ENCODE measurements around the gene ARRDC4. TPM values are rescaled to one million over a fixed set of nuclear protein-coding genes. Genes with fewer than 3 reads are reported as not detected.
"Not testable (repeated sequence)": the region's sequence is repeated elsewhere in the genome, so short reads cannot be mapped to it uniquely, and the experiment has no call there.

ARRDC4 gene
- total RNA-seq, 1 experiment from 2014 or later: 0.74 TPM

DNA sequence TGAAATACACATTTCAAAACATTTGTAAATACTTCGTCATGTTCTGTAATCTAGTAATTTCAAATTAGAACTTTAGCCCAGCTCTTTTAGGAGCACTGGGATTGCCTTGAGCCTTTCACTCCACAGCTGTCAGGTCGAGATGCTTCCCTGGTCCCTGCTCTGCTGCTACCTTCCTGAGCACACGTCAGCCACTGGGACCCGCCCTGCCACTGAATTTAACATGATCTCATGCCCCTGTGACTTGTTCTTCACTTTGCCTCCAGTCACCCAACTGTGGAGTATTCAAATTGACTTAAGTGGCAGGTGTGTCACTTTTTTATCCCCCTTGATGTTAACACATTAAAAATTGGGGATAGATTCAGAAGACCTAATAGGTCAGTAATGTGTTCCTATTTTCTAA lies 3.3 kb downstream of the ARRDC4 start:
- no peak for DNase-seq (ENCODE audit: low read depth)

DNA sequence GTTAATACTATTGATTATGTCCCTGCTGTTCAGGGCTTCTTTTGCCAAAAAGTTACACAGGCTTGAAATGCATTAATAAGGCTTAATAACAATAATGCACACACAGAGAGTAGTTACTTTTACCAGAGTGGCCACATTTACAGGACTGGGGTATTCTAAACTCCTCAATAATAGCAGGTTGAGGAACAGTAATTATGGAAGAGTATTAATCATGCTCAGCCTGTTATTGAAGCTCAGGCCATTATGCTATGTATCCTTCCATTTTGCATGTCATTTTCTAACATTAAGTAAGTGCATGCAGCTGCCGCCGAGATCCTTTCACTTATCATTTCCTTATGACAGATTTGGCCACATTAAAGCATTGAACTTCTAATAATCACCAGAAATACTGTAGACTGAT lies 5.7 kb downstream of the ARRDC4 start:
- DNase-seq (ENCODE audit: low read depth): no peak

DNA sequence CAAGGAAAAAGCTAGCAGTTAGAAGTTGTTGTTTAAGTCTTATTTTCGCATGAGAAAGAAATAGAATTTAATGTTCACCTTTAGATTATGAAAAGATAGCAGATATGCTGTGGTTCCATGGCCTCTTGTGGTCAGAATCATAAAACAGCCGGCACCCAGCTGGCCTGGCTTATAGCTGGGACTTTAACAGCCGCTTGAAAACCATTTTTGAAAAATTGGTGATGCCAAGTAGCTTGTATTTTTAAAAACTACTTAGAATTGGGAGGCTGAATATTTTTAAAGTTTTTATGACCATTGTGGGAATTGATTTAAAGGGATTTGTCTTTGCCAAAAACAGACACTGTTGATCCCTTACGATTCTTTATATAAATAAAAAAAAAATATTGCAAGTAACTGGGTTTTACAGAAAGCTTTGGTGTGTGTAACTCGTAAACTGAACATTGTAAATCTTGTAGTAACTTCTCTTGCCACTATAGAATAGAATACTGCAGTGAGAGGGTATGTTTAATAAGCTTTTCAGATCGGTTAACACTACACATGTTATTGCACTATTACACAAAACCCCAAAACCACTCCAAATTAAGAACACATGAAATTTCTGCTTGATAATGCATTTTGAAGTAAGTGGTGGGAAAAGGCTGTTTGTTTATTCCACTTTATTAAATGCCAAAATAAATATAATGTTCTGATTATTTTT lies 6.6 kb downstream of the ARRDC4 start:
- no peak for DNase-seq (ENCODE audit: low read depth)

DNA sequence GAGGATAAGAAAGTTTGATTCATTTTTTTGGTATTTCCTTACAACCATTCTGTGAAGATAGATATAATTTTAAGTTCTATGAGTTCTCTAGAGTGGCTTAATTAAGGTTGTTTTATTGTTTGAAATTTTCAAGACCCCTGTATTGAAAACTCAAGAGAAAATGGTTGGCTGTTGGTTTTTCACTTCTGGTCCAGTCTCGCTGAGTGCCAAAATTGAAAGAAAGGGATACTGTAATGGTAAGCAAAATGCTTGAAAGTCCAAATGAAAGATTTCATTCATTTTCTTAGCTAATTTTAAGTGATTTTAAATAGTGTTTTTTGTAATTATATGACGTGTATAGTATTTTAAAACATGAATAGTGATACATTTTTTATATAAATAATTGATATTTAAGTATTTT lies 7.4 kb downstream of the ARRDC4 start:
- DNase-seq (ENCODE audit: low read depth): no peak

DNA sequence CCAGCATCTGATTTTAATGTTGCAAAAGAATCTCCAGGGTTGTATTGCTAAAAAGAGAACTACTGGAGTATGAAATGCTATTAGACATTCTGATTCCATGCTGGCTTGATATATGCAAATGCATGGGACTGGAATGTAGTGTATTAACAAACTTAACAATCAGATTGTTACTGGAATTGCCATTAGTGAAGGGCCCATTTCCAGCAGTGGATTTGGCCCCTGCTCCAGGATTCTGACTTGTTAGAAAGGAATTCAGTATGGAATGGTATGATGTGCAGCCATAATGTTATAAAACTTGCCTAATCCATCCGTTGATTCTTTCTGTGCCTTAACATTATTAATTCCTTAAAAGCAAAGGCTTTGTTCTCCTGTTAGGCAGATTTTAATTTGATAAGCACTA lies 7.9 kb downstream of the ARRDC4 start:
- no peak for DNase-seq (ENCODE audit: low read depth)

DNA sequence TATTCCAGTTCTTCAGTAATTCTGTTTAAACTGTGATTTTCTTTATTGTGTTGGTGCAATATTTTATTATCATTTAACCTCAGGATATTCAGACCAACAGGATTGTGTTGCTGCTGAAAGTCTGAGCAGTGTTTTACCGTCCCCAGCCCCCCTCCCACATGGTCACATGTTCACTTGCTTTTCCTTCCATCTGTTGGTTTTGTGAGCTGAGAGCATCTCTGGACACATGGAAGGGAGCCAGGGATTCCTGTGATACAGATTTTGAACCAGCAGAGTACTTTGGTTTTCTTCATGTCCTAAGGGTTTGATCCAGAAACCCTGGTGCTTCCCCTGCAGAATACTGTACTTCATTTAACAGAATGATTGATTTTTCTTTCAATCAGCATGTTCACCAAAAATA lies 11.9 kb downstream of the ARRDC4 start:
- DNase-seq (ENCODE audit: low read depth): no peak

DNA sequence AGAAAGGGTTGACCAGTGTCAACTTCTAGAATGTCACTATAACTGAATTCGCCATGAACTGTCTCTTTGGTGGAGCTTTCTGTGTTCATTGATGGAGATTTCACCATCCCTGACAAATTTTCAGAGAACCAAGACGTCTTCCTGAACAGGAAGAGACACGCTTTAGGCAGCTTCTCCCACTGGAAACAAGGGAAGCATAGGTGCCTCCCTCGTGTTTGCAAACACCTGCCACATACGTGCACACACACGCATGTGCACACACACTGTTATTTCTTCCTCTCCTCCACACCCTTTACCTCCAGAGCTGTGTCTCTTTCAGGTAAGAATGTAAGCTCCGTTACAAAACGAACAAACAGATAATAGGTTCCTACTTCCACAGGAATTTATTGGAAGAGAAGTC lies 15.6 kb downstream of the ARRDC4 start:
- no peak for DNase-seq (ENCODE audit: low read depth)

DNA sequence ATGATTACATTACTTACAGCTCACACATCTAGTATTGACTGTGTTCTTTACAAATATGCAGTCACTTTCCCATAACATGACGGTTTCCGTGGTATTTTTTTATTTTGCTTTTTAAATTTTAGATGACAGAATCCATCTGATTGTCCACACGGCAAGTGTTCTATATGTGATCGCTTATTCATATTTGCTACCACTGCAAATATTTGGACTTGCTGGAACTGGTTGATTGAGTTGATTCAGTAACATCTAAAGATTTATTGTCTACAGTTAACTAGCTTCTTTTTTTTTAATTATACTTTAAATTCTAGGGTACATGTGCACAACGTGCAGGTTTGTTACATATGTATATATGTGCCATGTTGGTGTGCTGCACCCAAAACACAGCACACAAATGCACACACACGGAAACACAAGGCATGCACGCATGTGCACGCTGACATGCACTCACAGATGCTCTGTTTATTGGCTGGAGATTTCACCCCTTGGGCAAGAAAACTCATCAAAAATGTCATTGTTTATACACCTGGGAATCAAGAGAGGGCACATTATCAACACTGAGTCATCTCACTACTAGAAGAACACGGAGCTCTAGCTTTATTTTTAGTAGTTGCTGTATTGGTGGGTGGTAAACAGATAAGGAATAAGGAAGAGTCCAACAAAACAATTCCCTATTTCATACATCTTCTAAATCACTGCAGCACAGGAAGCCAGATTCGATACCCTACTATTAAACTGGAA lies 16.4 kb downstream of the ARRDC4 start:
- DNase-seq (ENCODE audit: low read depth): no peak

DNA sequence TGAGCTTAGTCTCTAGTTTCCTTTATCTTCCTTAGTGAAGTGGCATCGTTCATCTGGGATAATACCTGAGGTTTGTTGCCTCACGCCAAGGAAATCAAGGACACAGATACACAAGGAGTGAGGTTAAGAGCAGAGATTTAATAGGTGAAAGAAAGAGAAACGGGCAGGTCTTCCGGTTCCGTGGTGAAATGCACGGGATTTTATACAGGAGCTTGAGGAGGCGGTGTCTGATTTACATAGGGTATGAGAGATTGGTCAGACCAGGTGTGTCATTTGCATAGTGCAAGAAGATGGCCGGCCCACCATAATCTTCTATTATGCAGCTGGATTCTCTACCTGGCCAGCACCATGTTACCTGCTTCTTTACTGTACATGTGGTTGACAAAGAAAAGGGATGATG lies 17.2 kb downstream of the ARRDC4 start:
- DNase-seq (ENCODE audit: low read depth): no peak

DNA sequence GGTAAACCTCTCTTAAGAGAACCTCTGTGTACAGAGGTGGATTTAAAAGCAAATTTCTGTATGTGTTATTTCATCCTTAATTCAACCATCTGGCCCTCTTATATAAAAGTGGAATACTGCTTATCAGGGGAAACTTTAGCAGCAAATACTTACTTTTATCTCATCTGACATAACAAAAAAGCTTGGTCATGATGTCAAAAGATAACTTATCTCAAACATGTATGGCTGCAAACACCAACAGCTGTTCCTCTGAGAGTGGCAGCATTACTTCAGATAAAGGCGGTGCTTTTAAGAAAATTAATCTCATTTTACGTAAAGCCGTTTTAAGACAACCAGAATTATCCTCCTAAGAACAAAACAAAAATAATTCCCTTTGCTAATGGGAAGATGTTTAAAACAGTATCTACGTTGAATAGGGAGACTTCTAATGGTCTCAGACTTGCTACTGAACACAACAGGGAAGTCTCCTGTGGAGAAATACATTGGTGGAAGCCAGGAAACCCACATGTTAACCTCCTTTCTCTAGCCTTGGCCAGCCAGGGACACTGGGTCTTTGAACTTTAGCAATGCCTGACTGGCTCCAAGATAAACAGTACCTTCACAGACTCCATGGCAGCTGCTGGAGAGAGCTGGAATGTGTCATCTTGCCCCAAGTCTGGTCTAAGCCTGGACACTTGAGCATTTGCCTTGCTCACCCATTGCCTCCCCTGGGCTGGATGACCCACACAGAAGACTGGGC lies 18.1 kb downstream of the ARRDC4 start:
- DNase-seq (ENCODE audit: low read depth): no peak

DNA sequence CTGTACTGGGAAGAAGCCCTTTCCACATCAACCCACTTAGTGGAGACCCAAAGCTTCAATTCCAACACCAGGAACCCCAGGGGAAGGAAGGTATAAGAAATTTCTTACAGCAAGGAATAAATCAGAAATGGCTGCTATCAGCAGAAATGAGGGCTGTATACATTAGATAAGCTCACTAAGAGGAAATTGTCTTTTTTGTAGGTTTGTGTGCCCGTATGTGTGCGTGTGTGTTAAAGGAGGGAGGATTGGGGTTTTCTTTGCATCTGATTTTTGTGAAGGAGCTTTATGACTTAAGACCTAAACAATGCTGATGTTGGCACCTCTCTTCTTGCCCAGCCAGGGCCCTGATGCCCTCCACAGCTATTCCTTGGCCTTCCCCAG lies 18.6 kb downstream of the ARRDC4 start:
- no peak for DNase-seq (ENCODE audit: low read depth)

DNA sequence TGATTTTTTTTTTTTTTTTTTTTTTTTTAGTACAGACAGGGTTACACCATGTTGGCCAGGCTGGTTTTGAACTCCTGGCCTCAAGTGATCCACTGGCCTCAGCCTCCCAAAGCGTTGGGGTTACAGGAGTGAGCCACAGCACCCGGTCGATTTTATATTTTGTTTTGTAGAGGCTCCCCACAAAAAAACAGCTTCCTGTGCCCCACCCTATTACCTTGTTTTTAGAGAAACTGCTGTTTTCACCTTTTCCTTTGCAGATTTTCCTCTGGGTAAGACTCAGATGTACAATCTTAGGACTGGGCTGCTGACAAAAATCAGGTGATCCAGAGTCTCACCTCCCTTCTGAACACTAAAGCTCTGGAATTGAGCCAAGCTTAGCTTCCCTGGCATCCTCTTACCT lies 20.6 kb downstream of the ARRDC4 start:
- no peak for DNase-seq (ENCODE audit: low read depth)

DNA sequence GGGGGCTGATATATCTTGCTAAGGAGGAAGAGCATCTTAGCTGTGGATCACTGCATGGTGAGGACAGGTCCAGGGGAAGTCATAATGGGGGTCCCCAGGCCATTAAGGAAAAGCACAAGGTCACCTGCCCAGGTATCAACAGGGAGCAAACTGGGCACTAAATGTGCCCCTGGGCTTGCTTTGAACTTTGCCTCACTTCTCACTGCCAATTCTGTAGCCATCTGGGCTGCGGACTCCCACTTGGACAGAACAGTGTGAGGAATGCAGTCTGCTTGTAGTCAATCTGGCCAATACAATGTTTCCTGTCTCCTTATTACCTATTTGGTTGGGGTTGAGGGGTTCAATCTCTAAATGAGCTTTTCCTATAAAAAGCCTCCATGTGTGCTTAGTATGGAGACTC lies 21.3 kb downstream of the ARRDC4 start:
- DNase-seq (ENCODE audit: low read depth): no peak

DNA sequence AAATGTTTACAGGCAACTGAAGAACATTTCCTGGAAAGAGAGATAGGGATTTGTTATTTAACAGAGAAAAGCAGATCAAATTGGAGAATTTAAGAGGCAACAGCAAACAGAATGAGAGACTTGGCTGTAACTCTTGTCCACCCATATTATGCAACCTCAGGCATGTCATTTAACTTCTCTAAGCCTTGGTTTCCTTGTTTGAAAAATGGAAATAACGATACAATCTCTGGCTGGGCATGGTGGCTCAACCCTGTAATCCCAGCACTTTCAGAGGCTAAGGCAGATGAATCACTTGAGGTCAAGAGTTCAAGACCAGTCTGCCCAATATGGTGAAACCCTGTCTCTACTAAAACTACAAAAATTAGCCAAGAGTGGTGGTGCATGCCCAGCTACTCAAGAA lies 23.7 kb downstream of the ARRDC4 start:
- no peak for DNase-seq (ENCODE audit: low read depth)

DNA sequence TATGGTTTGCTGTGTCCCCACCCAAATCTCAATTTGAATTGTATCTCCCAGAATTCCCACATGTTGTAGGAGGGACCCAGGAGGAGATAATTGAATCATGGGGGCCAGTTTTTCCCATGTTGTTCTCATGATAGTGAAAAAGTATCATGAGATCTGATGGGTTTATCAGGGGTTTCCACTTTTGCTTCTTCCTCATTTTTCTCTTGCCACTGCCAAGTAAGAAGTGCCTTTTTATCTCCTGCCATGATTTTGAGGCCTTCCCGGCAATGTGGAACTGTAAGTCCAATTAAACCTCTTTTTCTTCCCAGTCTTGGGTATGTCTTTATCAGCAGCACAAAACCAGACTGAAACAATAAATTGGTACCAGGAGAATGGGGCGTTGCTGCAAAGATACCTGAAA lies 25.5 kb downstream of the ARRDC4 start:
- not testable (repeated sequence) for DNase-seq (ENCODE audit: low read depth)

DNA sequence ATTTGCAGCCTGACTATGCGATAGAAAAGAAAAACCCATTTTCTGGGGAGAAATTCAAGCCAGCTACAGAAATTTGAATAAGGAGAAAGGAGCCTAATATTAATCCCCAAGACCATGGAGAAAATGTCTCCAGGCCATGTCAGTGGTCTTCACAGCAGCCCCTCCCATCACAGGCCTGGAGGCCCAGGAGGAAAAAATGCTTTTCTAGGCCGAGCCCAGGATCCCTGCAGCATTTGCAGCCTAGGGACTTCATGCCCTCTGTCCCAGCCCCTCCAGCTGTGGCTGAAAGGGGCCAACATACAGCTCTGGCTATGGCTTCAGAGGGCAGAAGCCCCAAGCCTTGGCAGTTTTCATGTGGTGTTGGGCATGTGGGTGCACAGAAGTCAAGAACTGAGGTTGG lies 26.3 kb downstream of the ARRDC4 start:
- DNase-seq (ENCODE audit: low read depth): no peak

DNA sequence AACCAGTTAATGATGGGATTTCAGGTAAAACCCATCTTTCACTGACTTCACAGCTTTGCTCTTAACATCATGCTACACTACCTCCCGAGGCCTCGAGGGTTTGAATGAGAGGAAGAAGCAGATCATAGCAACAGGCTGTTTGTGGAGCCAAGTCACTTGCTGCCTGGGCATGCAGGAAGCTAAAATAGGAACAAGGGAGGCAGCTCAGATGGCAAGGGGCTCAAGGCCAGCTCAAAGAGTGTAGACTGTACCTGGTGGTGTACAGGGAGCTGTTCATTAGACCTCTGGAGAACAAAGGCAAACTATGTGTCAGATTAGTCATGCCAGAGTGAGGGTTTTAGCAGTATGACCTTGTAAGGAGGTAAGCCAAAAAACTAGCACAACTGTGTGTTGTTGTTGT lies 28.8 kb downstream of the ARRDC4 start:
- no peak for DNase-seq (ENCODE audit: low read depth)

DNA sequence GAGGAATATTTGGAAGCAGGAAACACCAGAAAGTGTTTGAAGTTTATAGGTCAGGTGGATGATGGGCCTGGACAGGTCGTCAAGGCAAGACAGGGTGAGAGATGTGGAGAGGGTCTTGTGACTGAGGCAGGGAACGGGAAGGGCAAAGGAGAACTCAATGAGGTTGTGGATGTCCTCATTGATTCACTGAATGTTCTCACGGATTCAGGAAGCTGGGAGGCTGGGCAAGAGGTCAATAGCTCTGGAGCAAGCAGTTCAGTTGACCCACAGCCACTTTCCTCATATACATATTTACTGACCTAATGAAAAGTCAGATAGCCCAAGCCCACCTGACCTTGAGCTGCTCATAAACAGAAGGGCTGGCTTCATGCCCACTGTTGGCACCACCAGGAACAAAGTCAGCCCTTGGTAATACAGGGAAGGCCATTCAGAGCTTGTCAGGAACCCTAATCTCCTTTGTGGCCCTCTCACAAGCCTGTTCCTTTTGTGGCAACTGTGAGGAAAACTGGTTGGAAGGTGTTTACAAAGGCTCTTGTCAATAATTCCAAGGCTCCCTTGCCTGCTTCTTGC lies 31.6 kb downstream of the ARRDC4 start:
- no peak for DNase-seq (ENCODE audit: low read depth)

DNA sequence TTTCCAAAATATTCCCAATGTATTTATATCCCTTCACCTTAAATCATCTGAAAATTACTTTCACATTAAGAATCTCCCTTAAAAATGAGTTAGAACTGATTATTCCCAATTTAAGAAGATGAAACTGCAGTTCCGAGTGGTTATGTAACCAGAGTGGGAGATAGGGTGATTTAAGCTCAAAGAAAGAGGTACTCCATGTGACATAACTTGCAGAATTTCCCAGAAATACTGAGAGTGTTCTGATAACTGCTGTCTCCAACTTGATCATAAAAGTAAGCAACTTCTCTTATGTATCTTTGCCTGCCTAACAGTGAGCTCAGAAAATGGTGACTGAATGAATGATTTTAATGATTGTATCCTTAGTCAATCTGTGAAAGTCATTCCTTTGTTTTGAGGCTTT lies 32.3 kb downstream of the ARRDC4 start:
- no peak for DNase-seq (ENCODE audit: low read depth)

DNA sequence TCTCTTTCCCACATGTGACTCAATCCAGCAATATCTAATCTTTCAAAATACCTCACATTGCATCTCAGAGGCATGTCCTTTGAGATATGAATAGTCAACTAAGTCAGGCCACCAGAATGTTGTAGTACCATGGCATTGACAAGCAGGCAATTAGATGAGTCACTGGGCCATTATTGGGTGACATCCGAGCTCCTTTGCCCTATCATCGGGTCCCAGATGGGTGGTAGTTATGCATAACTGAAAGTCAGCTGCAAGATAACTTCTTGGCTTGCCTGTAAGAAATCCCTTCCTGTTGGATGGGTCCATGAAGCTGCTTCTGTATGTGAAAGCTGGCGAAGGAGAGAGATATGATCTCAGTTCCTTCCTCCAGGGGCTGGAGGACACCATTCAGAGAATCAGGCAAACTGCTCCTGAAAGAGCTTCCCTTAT lies 32.8 kb downstream of the ARRDC4 start:
- peak; percentile 23 for DNase-seq (ENCODE audit: low read depth)

DNA sequence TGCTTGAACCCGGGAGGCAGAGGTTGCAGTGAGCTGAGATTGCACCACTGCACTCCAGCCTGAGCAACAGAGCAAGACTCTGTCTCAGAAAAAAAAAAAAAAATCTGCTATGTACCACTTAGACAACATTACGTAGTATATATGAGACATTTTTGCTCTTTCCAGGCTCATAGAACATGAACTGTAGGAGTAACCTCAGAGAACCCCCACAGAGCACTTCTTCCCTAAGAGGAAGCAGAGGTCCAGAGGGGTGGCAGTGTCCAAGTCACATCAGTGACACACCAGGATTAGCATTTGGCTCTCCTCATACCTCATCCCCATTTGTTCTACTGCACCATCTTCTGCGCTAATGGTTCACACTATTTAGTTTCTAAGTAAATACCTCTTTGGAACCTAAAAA lies 33.7 kb downstream of the ARRDC4 start:
- no peak for DNase-seq (ENCODE audit: low read depth)

DNA sequence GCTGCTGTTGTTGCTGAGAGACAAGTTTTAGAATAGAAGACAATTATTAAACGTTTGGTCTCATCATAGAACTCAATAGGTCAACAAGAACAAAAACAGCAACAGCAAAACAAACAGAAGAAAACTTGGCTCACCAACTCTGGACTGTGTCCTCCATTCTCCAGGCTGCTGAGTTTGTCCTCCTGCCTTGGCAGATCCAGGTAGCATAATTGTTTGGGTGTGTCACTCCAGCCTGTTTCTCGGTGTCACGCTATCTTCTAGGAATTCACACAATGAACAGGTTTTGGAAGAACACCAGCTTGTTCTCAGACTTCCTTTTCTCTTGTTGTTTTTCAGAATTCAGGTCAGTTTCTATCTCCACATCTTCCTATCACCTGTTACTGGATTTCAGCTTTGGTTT lies 34.7 kb downstream of the ARRDC4 start:
- DNase-seq (ENCODE audit: low read depth): no peak

Data from HT1080 (cell line).